Stimulated activated CD4-positive, alpha-beta T cell treated with anti-CD3 and anti-CD28 coated beads, Interleukin-4, amount 100 ng/mL, for 48 hours (primary cell): ENCODE measurements around the gene PANK3.
"Not testable (repeated sequence)": the region's sequence is repeated elsewhere in the genome, so short reads cannot be mapped to it uniquely, and the experiment has no call there.

Source experiments
- DNase-seq, 2 donors: peaks; one replicate each; pipeline ENCODE4 v3.0.0-alpha.2; 2020; ENCODE audit warnings: low read depth in 2 of 2

PANK3 gene

DNA sequence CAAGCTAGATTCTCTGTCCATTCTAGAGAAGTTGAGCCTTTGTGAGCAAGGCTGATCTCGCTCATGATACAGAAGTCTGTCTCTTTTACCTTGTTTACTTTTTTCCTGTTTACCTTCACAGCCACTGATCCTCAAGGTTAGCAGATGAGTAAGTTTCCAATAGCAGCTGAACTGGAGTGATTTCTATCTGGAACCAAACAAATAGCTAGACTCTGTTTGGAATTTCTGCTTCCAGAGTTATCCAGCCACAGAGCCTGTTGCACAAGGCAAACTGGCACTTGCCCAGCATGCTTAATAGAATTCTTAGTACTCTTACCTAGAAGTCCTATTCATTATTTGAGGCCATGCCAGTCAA lies 12.8 kb upstream of the PANK3 start:
- DNase-seq = no peak

DNA sequence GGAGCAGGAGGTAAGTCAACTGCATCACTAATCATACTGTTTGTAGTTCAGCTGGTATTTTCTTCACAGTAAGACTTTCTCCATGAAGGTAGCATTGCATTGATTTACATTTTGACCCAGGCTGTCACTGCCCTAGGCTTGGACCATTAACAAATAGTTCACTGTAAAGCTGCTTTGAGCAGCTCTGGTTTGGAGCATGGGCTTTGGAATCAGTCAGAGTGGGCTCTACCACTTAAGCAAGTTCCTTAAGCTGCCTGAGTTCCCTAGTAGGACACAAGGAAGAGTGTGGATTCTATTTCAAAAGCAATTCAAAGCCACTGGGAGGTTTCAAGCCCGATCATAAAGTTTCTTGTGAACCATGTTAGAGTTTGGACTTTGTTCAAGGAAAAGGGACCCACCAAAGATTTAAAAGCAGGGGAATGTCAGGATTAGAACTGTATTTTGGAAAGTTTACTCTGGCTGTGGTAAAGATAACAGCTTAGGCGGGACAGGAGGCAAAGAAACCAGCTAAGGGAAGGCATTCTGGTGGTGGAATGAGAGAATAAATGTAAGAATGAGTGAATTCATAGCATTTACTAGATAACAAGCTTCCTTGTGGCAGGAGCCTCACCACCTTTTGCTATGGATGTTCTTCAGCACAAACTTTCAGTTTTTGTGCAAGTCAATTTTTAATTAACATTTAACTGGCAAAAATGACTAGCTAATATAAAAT lies 12.3 kb upstream of the PANK3 start:
- DNase-seq = no peak

- no peak for DNase-seq
These were observed 11.5 kb upstream of the PANK3 start for GRCh38 chr5:168590666-168591065.

GRCh38 chr5:168587987-168588386 lies 8.8 kb upstream of the PANK3 start:
- DNase-seq = no peak

DNA sequence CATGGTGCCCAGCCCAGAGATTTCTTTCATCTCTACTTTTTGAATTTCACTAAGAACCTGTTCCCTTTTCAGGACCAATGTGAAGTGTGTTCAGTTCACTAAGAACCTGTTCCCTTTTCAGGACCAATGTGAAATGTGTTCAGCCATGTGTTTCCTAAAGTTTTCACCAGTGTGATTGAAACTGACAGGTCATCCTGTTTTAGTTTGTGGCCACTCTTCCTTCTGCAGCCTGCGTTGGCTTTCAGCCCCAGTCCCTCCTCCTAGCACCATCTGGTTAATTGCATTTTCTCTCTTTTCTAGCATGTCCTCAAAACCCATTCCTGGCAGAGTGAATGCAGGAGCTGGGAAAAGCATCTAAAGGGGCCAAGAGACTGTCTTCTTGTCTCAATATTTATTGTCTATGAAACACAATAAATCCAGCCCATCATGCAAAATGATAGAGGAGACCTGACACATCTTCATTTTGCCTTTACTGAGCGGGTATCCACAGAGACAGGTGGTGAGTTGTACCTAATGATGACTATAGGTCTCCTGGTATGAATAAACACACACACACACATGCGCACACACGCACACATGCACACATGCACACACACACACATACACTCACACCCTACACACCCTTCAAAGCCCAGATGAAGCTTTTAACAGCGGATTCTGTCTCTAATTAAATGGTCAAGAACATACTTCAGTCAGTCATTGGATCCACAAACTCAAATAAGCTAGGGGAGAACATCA lies 6.1 kb upstream of the PANK3 start:
- no peak for DNase-seq

DNA sequence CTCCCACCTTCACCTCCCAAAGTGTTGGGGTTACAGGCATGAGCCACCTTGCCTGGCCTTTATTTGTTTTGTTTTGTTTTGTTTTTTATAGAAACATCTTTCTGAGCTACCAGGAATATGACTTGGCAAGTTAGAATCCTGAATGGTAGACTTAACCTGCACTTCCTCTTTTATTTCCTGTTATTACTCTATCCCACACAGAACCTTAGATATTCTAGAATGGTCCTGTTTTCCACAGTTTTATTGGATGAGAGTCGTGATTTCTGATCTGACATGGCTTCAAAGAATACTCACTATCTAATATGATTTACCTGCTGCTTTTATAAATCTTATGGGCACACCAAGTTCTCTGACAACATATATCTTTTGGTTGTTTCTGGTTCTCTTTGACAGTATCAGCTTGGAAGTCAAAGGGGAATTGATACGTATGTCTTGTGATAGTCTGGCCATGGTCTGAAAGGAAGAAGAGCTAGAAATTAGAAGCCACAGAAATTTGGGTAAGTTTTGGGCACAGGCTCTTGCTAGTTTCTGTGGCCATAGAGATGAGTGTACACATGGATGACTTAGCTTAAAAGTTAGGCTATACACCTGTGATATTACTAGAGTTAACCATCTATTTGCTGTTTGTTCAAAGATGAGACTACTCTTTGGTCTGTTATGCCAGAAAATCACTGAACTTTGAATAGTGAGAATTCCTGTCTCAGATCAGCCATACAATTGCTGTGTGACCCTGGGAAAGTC lies 4.7 kb upstream of the PANK3 start:
- no peak for DNase-seq

GRCh38 chr5:168580814-168581469 lies 1.8 kb upstream of the PANK3 start:
- DNase-seq = not testable (repeated sequence)

- DNase-seq = no peak
These were observed 1.0 kb upstream of the PANK3 start for GRCh38 chr5:168580227-168580508.

DNA sequence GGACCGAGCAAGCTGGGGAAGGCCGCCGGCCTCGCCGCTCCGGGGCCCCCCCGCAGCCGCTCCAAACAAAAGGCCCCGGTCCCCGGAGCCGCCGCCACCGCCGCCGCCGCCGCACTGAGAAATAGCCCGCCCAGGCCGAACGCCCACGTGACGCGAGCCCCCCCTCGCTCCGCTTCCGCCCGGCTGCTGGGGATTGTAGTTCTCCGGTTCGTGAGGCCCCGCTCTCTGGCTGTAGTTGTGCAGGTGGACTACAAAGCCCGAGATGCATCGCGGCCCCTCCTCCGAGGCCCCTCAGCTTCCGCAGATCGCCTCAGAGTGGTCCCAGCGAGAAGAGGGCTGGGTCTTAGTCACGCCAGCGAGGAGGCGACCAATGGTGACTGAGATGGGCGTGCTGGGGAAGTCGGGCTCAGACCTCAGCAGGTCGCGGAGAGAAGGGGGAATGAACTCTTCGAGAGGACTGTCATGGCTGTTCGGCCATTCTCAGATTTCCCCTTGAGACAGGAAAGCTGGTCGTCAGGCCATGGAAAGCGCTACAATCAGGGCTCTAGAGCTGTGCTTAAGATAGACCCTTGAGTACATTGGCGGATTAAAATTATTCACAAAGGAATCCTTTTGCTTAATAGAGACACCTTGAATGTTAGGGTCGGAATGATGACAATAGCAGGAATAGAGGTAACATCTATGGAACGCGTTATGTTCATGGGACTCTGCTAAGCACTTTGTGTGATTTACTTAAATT lies 489 bp upstream of the PANK3 start:
- DNase-seq = peak; percentile 92 to 96

- no peak for DNase-seq
These were observed 1.2 kb downstream of the PANK3 start for GRCh38 chr5:168578006-168578405.

GRCh38 chr5:168575391-168576372 lies 3.5 kb downstream of the PANK3 start:
- no peak for DNase-seq

GRCh38 chr5:168574156-168574555 lies 5.0 kb downstream of the PANK3 start:
- DNase-seq = not testable (repeated sequence)

GRCh38 chr5:168573663-168574062 lies 5.5 kb downstream of the PANK3 start:
- not testable (repeated sequence) for DNase-seq

DNA sequence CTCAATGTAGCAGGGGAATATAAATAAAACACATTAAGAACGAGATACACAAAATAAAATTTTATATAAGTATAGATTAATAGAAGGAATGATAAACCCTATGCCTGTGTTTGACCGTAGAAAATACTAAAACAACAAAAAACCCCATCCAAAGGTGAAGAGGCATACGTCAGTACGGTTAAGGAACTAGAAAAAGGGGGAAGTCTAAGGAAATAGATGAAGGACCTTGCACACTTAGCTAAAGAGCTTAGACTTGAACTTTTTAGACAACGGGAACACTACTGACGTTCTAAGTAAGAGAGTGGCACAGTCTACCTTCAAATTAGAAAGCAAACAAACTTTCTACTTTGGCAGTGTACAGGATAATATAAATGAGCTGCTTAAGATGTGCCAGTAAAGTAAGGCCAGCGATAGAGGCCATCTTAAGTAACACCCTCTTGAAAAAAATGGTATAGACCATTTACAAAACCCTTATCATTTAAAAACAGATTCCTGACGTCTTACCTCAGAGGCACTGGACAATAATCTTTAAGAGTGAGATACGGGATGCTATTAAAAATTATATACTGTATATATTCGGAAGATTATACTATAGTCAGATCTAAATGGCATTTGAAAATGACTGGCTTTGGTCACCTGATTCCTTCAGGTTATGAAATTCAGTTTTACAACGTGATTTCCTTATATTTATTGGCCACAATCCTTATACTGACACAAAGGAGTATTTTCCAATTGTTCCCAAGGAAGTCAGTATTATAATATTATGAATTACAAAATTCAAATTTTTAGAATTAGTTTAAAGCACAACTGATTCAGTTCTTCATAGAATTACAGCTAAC lies 8.5 kb downstream of the PANK3 start:
- DNase-seq = no peak

DNA sequence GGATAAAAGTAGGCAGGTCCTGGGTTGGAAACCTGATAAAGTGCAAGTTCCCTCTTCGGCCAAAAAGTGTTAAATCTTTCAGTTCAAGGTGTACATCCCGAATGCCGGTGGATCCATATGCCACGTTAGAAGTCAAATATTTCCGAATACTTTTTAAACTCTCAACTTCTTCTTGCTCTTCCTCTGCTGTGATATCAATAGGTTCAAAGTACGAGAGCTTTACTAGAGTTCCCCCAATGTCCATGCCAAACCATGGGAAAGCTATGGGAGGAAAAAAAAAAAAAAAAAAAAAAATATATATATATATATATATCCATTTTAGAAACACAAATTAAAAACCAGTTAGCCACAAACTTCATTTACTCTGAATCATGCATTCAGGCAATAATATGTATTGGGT lies 10.4 kb downstream of the PANK3 start:
- DNase-seq = no peak

GRCh38 chr5:168563959-168564358 lies 15.2 kb downstream of the PANK3 start:
- DNase-seq = no peak

GRCh38 chr5:168562279-168562678 lies 16.9 kb downstream of the PANK3 start:
- no peak for DNase-seq

- DNase-seq = no peak
These were observed 21.8 kb downstream of the PANK3 start for GRCh38 chr5:168557389-168557788.

DNA sequence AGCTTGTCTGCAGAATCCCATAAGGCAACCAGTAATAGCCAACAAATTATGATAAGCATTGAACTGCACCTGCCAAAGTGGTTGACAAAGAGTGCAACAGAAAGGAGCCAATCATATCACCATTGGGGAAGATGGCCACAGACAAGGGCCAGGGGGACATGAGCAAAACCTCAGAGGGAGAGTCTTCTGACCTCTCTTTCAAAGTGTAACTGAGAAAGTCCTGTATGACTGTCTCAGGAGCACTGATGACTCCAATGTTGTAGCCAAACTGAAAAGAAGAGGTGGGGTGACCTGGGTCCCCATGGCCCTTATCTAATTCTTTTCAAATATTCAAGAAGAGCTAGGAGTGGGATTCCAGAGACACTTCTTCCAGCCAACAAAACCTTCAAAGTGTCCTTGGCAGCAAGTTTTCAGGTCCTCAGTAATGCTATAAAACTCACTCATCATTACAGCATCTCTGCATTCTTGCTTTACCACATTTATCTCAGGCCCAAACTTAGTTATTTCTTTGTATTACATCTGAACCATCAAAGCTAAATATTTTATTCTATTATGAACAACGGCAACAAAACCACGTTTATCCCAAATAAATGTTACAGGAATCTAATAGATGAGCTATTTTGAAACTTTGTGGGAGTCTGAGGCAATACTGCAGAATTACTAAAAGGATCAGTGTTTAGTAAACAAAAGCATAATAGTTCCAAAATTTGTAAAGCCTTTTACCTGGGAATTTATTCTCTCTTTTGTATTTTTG lies 25.6 kb downstream of the PANK3 start:
- DNase-seq = no peak
